GM18909 (cell line): ENCODE results near the gene ZNF185.

ENCODE experiments used
- ATAC-seq: cut with Tn5 transposase; IDR thresholded peaks from one replicate; pipeline ENCODE4 v1.9.1; 2021; ENCODE audit warnings: mild to moderate bottlenecking; ENCODE audit not compliant: unreplicated experiment, poor library complexity

Gene ZNF185

GRCh38 chrX:152897222-152898131, at the start of gene ZNF185:
TSS of gene ZNF185 (plus strand) at chrX:152898067. CDS start at chrX:152914490, 16,423 bp downstream.
- no peak for ATAC-seq

- ATAC-seq, result no peak
These were observed 47.4 kb upstream of the ZNF185 start for GRCh38 chrX:152850465-152850864.

GRCh38 chrX:152853986-152854385, 43.9 kb upstream of the ZNF185 start:
- ATAC-seq, result no peak

GRCh38 chrX:152861116-152861515, 36.8 kb upstream of the ZNF185 start:
- no peak for ATAC-seq

GRCh38 chrX:152861826-152862225, 36.0 kb upstream of the ZNF185 start:
- no peak for ATAC-seq

- no peak for ATAC-seq
These were observed 32.5 kb upstream of the ZNF185 start for GRCh38 chrX:152865232-152865920.

GRCh38 chrX:152866386-152866785, 31.5 kb upstream of the ZNF185 start:
- ATAC-seq, result no peak

GRCh38 chrX:152869972-152870371, 27.9 kb upstream of the ZNF185 start:
- no peak for ATAC-seq

- no peak for ATAC-seq
These were observed 26.6 kb upstream of the ZNF185 start for GRCh38 chrX:152871260-152871659.

GRCh38 chrX:152872522-152872921, 25.3 kb upstream of the ZNF185 start:
- no peak for ATAC-seq

- ATAC-seq, result no peak
These were observed 24.5 kb upstream of the ZNF185 start for GRCh38 chrX:152873361-152873760.

GRCh38 chrX:152876931-152877840, 20.7 kb upstream of the ZNF185 start:
- ATAC-seq, result no peak

GRCh38 chrX:152878976-152879755, 18.7 kb upstream of the ZNF185 start:
- no peak for ATAC-seq

GRCh38 chrX:152881289-152881688, 16.6 kb upstream of the ZNF185 start:
- no peak for ATAC-seq

GRCh38 chrX:152884171-152884570, 13.7 kb upstream of the ZNF185 start:
- ATAC-seq, result no peak

GRCh38 chrX:152886716-152887115, 11.2 kb upstream of the ZNF185 start:
- no peak for ATAC-seq

GRCh38 chrX:152892499-152892898, 5.4 kb upstream of the ZNF185 start:
- no peak for ATAC-seq

- ATAC-seq, result no peak
These were observed 4.6 kb upstream of the ZNF185 start for GRCh38 chrX:152892999-152893891.
